ENCODE data around the gene DNAJC1. TPM values are rescaled to one million over a fixed set of nuclear protein-coding genes. Genes with fewer than 3 reads are reported as not detected.

Gene DNAJC1
- polyA plus RNA-seq, 1 donor from 2014 or later, result 15.9 TPM

DNA sequence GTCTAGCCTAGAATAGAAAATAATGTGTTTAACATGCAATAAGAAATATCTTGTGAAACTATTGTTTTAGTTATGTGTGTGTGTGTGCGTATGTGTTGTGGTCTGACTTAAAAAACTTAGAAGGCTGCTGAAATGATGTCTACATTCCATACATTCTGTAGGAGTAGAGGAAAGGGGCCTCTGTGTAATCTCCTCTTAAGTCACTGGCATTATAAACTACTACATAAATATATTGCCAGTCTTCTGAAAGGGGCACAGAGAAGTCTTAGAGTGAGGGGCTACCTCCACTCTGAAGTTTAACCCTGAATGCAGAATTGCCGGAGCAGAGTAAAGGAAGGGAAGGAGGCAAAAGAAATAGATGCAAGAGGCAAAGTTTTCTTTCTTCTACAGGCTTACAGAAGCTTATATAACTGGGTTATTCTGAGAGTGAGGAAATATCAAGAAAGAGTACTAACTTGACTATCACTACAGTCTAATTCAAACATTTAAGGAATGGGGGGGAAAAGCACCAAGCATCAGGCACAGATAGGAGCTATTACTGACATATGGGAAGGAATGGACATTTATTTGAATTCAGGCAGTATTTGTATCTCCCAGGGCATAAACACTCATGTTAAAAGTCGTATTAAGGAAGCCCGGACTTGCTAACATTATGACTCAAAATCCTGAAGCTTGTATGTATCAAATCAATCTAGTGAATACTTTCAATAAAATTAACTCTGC, 75.7 kb downstream of the DNAJC1 start:
- Histone ChIP-seq H3F3A (ENCODE audit: insufficient read depth, low read length, poor library complexity, severe bottlenecking) (no peaks in the 10 kb centered on the region), H3K27me3 (ENCODE audit: insufficient read depth, low read depth, low read length) (no peaks in the 10 kb centered on the region), H4K20me1 (ENCODE audit: insufficient read depth) (no peaks in the 10 kb centered on the region), H3K4me3 (ENCODE audit: low read length) (no peak overlapping the region), H3K4me2 (ENCODE audit: low read length) (no peak overlapping the region), H3K9ac (ENCODE audit: low read length) (no peak overlapping the region), H3K9me3 (ENCODE audit: low read length) (no peaks in the 10 kb centered on the region), H3K27ac (ENCODE audit: low read length) (no peak overlapping the region), H3K9me2 (ENCODE audit: insufficient read depth, low read length) (no peaks in the 10 kb centered on the region), H2AFZ (ENCODE audit: low read depth, low read length) (no peak overlapping the region), H3K36me3 (ENCODE audit: insufficient read depth, low read length) (no peaks in the 10 kb centered on the region), H3K79me2 (replicated peaks; ENCODE audit: insufficient read depth, low read length) (peaks cover 23% of the 10 kb centered on the region)
- TF ChIP-seq POLR2AphosphoS5 (IDR thresholded peaks at IDR 0.05), result no peak
- TF ChIP-seq, protein P1, sequence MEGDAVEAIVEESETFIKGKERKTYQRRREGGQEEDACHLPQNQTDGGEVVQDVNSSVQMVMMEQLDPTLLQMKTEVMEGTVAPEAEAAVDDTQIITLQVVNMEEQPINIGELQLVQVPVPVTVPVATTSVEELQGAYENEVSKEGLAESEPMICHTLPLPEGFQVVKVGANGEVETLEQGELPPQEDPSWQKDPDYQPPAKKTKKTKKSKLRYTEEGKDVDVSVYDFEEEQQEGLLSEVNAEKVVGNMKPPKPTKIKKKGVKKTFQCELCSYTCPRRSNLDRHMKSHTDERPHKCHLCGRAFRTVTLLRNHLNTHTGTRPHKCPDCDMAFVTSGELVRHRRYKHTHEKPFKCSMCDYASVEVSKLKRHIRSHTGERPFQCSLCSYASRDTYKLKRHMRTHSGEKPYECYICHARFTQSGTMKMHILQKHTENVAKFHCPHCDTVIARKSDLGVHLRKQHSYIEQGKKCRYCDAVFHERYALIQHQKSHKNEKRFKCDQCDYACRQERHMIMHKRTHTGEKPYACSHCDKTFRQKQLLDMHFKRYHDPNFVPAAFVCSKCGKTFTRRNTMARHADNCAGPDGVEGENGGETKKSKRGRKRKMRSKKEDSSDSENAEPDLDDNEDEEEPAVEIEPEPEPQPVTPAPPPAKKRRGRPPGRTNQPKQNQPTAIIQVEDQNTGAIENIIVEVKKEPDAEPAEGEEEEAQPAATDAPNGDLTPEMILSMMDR (IDR thresholded peaks at IDR 0.05; ENCODE audit: poor library complexity, severe bottlenecking), result no peak
- TF ChIP-seq EZH2 (IDR thresholded peaks at IDR 0.05; ENCODE audit: borderline replicate concordance, insufficient read depth, low read length, poor library complexity, severe bottlenecking), result no peak
- TF ChIP-seq TAF1 (IDR thresholded peaks at IDR 0.05; ENCODE audit: low read depth), result no peak
- no peak for TF ChIP-seq MXI1 (conservative IDR thresholded peaks at IDR 0.05; ENCODE audit: poor library complexity, severe bottlenecking)
- TF ChIP-seq EP300 (conservative IDR thresholded peaks at IDR 0.05; ENCODE audit: poor library complexity, severe bottlenecking), result no peak
- TF ChIP-seq, protein P2, sequence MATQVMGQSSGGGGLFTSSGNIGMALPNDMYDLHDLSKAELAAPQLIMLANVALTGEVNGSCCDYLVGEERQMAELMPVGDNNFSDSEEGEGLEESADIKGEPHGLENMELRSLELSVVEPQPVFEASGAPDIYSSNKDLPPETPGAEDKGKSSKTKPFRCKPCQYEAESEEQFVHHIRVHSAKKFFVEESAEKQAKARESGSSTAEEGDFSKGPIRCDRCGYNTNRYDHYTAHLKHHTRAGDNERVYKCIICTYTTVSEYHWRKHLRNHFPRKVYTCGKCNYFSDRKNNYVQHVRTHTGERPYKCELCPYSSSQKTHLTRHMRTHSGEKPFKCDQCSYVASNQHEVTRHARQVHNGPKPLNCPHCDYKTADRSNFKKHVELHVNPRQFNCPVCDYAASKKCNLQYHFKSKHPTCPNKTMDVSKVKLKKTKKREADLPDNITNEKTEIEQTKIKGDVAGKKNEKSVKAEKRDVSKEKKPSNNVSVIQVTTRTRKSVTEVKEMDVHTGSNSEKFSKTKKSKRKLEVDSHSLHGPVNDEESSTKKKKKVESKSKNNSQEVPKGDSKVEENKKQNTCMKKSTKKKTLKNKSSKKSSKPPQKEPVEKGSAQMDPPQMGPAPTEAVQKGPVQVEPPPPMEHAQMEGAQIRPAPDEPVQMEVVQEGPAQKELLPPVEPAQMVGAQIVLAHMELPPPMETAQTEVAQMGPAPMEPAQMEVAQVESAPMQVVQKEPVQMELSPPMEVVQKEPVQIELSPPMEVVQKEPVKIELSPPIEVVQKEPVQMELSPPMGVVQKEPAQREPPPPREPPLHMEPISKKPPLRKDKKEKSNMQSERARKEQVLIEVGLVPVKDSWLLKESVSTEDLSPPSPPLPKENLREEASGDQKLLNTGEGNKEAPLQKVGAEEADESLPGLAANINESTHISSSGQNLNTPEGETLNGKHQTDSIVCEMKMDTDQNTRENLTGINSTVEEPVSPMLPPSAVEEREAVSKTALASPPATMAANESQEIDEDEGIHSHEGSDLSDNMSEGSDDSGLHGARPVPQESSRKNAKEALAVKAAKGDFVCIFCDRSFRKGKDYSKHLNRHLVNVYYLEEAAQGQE (IDR thresholded peaks at IDR 0.05; ENCODE audit: borderline replicate concordance), result no peak
- TF ChIP-seq SMC3 (conservative IDR thresholded peaks at IDR 0.05; ENCODE audit: poor library complexity), result no peak
- no peak for TF ChIP-seq RAD21 (conservative IDR thresholded peaks at IDR 0.05)

DNA sequence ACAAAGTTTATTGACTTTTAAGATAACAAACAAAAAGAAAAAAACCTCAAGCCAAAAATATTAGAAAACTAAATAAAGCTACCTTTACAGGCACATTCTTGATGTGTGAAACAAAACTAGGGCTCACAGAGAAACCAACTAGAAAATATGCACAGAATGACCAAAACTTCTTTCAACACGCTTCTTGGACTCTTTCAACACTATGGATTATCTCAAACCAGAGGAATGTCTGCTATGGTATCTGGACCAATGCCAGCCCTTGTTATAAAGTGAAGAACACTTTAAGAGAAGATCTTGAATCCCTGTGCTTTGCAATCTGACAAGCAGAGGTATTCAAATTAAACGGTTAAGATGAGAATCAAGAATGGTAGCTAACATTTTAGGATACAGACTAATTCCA, 76.6 kb downstream of the DNAJC1 start:
- H3K36me3 ChIP-seq (ENCODE audit: insufficient read depth, low read length), result no peaks in the 10 kb centered on the region
- H3K27ac ChIP-seq (ENCODE audit: low read length), result no peak overlapping the region
- no peak overlapping the region for H3K9ac ChIP-seq (ENCODE audit: low read length)
- peaks cover 23% of the 10 kb centered on the region for H3K79me2 ChIP-seq (replicated peaks; ENCODE audit: insufficient read depth, low read length)
- no peaks in the 10 kb centered on the region for H3F3A ChIP-seq (ENCODE audit: insufficient read depth, low read length, poor library complexity, severe bottlenecking)
- no peaks in the 10 kb centered on the region for H4K20me1 ChIP-seq (ENCODE audit: insufficient read depth)
- H2AFZ ChIP-seq (ENCODE audit: low read depth, low read length), result no peak overlapping the region
- TF ChIP-seq POLR2AphosphoS5 (IDR thresholded peaks at IDR 0.05), result no peak
- H3K9me3 ChIP-seq (ENCODE audit: low read length), result no peaks in the 10 kb centered on the region
- H3K9me2 ChIP-seq (ENCODE audit: insufficient read depth, low read length), result no peaks in the 10 kb centered on the region
- H3K4me3 ChIP-seq (ENCODE audit: low read length), result no peak overlapping the region
- H3K4me2 ChIP-seq (ENCODE audit: low read length), result no peak overlapping the region
- H3K27me3 ChIP-seq (ENCODE audit: insufficient read depth, low read depth, low read length), result no peaks in the 10 kb centered on the region

Measured in neural cell (in vitro differentiated cells).